Peyer's patch (tissue), 4 donors: Measurements from ENCODE around the gene GOSR2. TPM values are rescaled to one million over a fixed set of nuclear protein-coding genes. Genes with fewer than 3 reads are reported as not detected.
"Not testable (repeated sequence)": the region's sequence is repeated elsewhere in the genome, so short reads cannot be mapped to it uniquely, and the experiment has no call there.

Experiments used
- DNase-seq, 3 donors: peaks; one replicate each; pipeline ENCODE4 v3.0.0-alpha.2; 2017 to 2019
- H3K27ac ChIP-seq, 4 donors: fragments of 200-600 bp; sonication (generic); one replicate each; pipeline ENCODE4 v1.5.1; 2016 to 2019
- H3K27me3 ChIP-seq, 2 donors: fragments of 200-600 bp; sonication (generic); one replicate each; pipeline ENCODE4 v1.5.1; 2019
- H3K36me3 ChIP-seq, 3 donors: fragments of 200-600 bp; sonication (generic); one replicate each; pipeline ENCODE4 v1.5.1; 2016 to 2019
- H3K4me1 ChIP-seq, 4 donors: fragments of 200-600 bp; sonication (generic); one replicate each; pipeline ENCODE4 v1.5.1; 2016 to 2019
- H3K4me3 ChIP-seq, 4 donors: fragments of 200-600 bp; sonication (generic); 1 replicate in 3 of 4; 2 replicates in 1 of 4; pipeline ENCODE4 v1.5.1; 2016 to 2019; ENCODE audit warnings: mild to moderate bottlenecking in 1 of 4
- H3K9me3 ChIP-seq, 4 donors: fragments of 200-600 bp; sonication (generic); one replicate each; pipeline ENCODE4 v1.5.1; 2016 to 2019; ENCODE audit warnings: mild to moderate bottlenecking in 1 of 4
- POLR2A ChIP-seq, 2 donors: fragments of 450-650 bp; IDR thresholded peaks; one replicate each; pipeline ENCODE4 v1.5.1; 2017; ENCODE audit warnings: antibody characterized with exemption in 2 of 2, mild to moderate bottlenecking in 2 of 2, moderate library complexity in 2 of 2
- total RNA-seq, 4 donors: library from RNA; depleted of rRNA; stranded (reverse); fragments of >200 nt; gene quantifications; one replicate each; pipeline ENCODE4 v1.1.0, GENCODE V29; 2016
- TF ChIP-seq, protein P1 (sequence below), 6 experiments: fragments of 450-650 bp in 4 of 6; fragments of 200-600 bp in 2 of 6; sonication (generic) in 1 of 6; IDR thresholded peaks; one replicate each; pipeline ENCODE4 v1.5.1; 2017 to 2019; ENCODE audit warnings: antibody characterized with exemption in 6 of 6, mild to moderate bottlenecking in 3 of 6, moderate library complexity in 1 of 6

Gene GOSR2
- total RNA-seq, 4 donors from 2014 or later: 77.6 to 148 (median 121) TPM

DNA sequence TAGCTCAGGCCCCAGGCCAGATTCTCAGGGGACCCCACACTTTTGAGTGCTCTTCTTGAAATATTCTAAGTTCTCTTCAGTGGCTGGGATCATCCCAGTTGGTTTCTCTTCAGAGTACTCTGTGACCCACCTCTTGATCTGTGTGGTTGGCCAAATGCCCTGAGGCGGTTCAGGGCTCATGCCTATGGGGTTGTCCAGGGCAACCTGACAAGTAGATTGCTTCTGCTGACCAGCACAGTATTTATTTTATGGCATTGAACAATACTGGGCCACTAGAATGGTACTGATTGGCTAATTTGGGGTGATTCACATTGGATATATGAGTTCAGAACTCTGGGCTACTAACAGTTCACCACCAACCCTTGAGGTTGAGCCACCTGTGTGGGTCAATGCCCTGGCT is 7.4 kb upstream of the GOSR2 start:
- DNase-seq: no peak
- no peaks in the 10 kb centered on the region for H3K36me3 ChIP-seq
- no peaks in the 10 kb centered on the region for H3K9me3 ChIP-seq
- no peaks in the 10 kb centered on the region for H3K4me1 ChIP-seq
- TF ChIP-seq, protein P1, sequence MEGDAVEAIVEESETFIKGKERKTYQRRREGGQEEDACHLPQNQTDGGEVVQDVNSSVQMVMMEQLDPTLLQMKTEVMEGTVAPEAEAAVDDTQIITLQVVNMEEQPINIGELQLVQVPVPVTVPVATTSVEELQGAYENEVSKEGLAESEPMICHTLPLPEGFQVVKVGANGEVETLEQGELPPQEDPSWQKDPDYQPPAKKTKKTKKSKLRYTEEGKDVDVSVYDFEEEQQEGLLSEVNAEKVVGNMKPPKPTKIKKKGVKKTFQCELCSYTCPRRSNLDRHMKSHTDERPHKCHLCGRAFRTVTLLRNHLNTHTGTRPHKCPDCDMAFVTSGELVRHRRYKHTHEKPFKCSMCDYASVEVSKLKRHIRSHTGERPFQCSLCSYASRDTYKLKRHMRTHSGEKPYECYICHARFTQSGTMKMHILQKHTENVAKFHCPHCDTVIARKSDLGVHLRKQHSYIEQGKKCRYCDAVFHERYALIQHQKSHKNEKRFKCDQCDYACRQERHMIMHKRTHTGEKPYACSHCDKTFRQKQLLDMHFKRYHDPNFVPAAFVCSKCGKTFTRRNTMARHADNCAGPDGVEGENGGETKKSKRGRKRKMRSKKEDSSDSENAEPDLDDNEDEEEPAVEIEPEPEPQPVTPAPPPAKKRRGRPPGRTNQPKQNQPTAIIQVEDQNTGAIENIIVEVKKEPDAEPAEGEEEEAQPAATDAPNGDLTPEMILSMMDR (IDR thresholded peaks at IDR 0.05): no peak
- TF ChIP-seq POLR2A (IDR thresholded peaks at IDR 0.05): no peak
- no peaks in the 10 kb centered on the region for H3K27me3 ChIP-seq
- H3K4me3 ChIP-seq: no peak overlapping the region
- peak overlapping the region in 1 of 4 donors; percentile 30 for H3K27ac ChIP-seq

DNA sequence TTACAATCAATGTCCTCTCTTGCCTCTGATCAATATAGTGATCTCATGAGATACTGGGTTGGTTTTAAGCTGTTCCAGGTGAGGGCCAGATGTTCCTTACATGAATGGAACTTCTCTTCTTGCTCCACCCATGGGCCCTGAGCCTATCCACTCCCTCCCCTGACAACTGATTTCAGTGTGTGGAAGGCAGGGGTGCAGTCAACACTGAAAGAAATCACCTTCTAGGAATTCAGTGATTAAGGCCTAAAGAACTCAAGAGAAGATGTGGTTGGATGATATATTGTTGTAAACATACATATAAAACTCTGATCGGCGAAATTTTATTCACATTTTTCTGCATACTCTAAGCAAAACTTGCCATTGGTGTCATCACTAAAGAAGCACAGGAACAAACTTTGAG is 6.7 kb upstream of the GOSR2 start:
- DNase-seq: no peak
- TF ChIP-seq, protein P1 (IDR thresholded peaks at IDR 0.05): no peak
- TF ChIP-seq POLR2A (IDR thresholded peaks at IDR 0.05): no peak
- H3K4me3 ChIP-seq: no peak overlapping the region
- no peaks in the 10 kb centered on the region for H3K36me3 ChIP-seq
- no peaks in the 10 kb centered on the region for H3K4me1 ChIP-seq
- H3K27me3 ChIP-seq: no peaks in the 10 kb centered on the region
- no peak overlapping the region for H3K27ac ChIP-seq
- H3K9me3 ChIP-seq: no peaks in the 10 kb centered on the region

DNA sequence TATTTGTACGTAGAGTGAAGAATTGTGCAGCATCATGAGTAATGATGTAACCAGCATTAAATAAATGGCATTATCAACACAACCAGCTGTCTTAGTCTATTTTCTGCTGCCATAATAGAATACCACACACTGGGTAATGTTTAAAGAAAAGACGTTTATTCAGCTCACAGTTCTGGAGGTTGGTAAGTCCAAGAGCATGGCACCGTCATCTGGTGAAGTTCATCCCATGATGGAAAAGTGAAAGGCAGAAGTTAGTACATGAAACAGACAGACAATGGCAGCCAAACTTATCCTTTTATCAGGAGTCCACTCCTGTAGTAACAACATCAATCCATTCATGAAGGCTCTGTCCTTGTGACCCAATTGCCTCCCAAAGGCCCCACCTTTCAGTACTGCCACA is 6.3 kb upstream of the GOSR2 start:
- Histone ChIP-seq H3K4me3 (no peak overlapping the region), H3K4me1 (no peaks in the 10 kb centered on the region), H3K27me3 (no peaks in the 10 kb centered on the region), H3K9me3 (no peaks in the 10 kb centered on the region), H3K36me3 (no peaks in the 10 kb centered on the region), H3K27ac (no peak overlapping the region)
- TF ChIP-seq, protein P1 (IDR thresholded peaks at IDR 0.05): no peak
- no peak for TF ChIP-seq POLR2A (IDR thresholded peaks at IDR 0.05)
- no peak for DNase-seq

DNA sequence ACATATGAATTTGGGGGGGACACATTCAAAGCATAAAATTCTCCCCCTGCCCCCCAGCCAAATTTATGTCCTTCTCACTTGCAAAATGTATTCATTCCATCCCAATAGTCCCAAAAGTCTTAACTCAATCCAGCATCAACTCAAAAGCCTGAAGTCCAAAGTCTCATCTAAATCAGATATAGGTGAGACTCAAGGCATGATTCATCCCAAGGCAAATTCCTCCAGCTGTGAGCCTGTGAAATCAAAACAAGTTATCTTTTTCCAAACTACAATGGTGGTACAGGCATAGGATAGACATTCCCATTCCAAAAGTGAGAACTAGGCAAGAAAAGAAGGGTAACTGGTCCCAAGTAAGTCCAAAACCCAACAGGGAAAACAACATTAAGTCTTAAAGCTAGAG is 5.9 kb upstream of the GOSR2 start:
- TF ChIP-seq, protein P1 (IDR thresholded peaks at IDR 0.05): no peak
- TF ChIP-seq POLR2A (IDR thresholded peaks at IDR 0.05): no peak
- Histone ChIP-seq H3K4me3 (no peak overlapping the region), H3K27me3 (no peaks in the 10 kb centered on the region), H3K9me3 (no peaks in the 10 kb centered on the region), H3K36me3 (no peaks in the 10 kb centered on the region), H3K4me1 (no peaks in the 10 kb centered on the region), H3K27ac (no peak overlapping the region)
- DNase-seq: no peak

DNA sequence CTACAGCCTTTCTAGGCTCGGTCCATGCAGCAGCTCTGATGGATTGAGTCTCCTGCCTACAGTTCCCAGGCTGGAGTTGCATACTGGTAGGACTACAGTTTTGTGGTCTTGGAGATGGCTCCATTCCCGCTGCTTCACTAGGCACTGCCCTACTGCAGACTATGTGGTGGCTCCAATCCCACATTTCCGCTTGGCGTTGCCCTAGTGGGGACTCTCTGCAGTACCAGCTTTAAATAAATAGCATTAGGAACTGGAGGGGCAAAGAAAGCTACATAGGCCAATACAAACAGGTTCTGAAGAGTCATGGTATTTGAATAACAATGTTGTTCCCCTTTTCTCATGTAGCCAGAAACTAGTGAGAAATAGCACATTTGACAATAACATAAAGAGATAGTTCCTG is 5.4 kb upstream of the GOSR2 start:
- Histone ChIP-seq H3K27ac (no peak overlapping the region), H3K9me3 (no peaks in the 10 kb centered on the region), H3K4me1 (no peaks in the 10 kb centered on the region), H3K27me3 (no peaks in the 10 kb centered on the region), H3K4me3 (no peak overlapping the region), H3K36me3 (no peaks in the 10 kb centered on the region)
- TF ChIP-seq POLR2A (IDR thresholded peaks at IDR 0.05): no peak
- TF ChIP-seq, protein P1 (IDR thresholded peaks at IDR 0.05): no peak
- DNase-seq: no peak

DNA sequence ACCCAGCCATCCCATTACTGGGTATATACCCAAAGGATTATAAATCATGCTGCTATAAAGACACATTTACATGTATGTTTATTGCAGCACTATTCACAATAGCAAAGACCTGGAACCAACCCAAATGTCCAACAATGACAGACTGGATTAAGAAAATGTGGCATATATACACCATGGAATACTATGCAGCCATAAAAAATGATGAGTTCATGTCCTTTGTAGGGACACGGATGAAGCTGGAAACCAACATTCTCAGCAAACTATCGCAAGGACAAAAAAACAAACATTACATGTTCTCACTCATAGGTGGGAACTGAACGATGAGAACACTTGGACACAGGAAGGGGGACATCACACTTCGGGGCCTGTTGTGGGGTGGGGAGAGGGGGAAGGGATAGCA is 998 bp upstream of the GOSR2 start:
- not testable (repeated sequence) for H3K9me3 ChIP-seq, H3K27ac ChIP-seq, H3K27me3 ChIP-seq, H3K36me3 ChIP-seq, DNase-seq
- H3K4me3 ChIP-seq: peak overlapping the region in 1 of 4 donors; percentile 93
- H3K4me1 ChIP-seq: peaks cover 0 to 29% (median 4%) of the 10 kb centered on the region in 4 donors
